ENCODE results near the gene CMTM2.
"Not testable (repeated sequence)": the region's sequence is repeated elsewhere in the genome, so short reads cannot be mapped to it uniquely, and the experiment has no call there.

CMTM2 gene

GRCh38 chr16:66562409-66562808 is 16.9 kb upstream of the CMTM2 start:
- no peak for DNase-seq (ENCODE audit: low read depth)
- H3K4me3 ChIP-seq (ENCODE audit: low read depth, low read length): no peak overlapping the region
- TF ChIP-seq CTCF (IDR thresholded peaks at IDR 0.05; ENCODE audit: low read depth, low read length, missing control alignments): no peak
- in situ Hi-C loops (cut with HindIII; ENCODE audit: low sequenced_read_pairs): no loop called here

DNA sequence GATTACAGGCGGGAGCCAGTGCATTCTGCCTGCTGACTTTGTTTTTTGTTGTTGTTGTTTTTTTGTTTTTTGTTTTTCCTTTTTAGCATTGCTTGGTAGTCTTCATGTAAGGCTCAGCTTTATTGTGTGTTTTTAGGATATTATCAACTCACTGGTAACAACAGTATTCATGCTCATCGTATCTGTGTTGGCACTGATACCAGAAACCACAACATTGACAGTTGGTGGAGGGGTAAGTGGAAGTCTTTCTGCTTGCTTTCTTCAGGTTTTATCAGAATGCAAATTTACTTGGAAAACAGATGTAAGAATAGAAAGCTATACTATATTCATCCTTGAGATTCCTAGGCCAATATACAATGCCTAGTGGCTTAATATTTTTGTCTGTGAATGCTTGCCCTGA is 16.3 kb upstream of the CMTM2 start:
- DNase-seq (ENCODE audit: low read depth): no peak
- TF ChIP-seq CTCF (IDR thresholded peaks at IDR 0.05; ENCODE audit: low read depth, low read length, missing control alignments): no peak
- no peak overlapping the region for H3K4me3 ChIP-seq (ENCODE audit: low read depth, low read length)
- in situ Hi-C loops (cut with HindIII; ENCODE audit: low sequenced_read_pairs): no loop called here

DNA sequence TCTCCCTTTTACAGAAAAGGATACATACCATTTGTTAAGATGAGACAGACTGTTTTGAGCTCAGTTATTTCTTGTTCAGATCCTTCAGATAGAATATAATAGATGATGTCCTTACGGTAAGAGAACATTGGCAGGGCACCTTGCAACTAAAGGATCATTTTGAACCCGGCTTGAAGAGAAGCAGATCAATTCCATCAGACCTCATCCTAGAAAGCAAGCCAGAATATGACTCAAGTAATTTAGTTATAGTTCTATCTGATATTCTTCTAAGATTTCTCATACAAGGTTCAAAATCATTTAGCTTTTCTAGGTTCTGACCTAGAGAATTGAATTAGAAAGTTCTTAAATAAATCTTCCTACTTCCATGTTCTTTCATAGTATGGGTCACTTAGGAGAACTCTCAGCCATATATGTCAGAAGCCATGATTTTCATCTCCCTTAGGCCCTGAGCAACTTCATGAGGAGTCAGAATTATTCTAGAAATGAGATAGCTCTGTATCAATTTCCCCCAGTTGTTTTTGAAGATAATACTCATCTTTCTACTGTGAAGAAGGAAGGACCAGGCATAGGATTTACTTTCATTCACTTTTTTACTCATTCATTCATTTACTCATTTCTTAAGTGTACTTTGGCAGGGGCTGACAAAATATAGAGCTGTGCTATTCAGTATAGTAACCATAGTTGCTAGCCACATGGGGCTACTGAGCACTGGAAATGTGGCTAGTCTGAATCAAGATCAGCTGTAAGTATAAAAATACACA is 15.5 kb upstream of the CMTM2 start:
- no peak for DNase-seq (ENCODE audit: low read depth)
- in situ Hi-C loops (cut with HindIII; ENCODE audit: low sequenced_read_pairs): no loop called here
- H3K4me3 ChIP-seq (ENCODE audit: low read depth, low read length): no peak overlapping the region
- TF ChIP-seq CTCF (IDR thresholded peaks at IDR 0.05; ENCODE audit: low read depth, low read length, missing control alignments): no peak

- in situ Hi-C loops (cut with HindIII; ENCODE audit: low sequenced_read_pairs): no loop called here
- TF ChIP-seq CTCF (IDR thresholded peaks at IDR 0.05; ENCODE audit: low read depth, low read length, missing control alignments): no peak
- H3K4me3 ChIP-seq (ENCODE audit: low read depth, low read length): no peak within 1 kb of the TSS
- no peak for DNase-seq (ENCODE audit: low read depth)
Measured at GRCh38 chr16:66566051-66566901, 13.0 kb upstream of the CMTM2 start, which contains the start of gene CMTM1. Gene CMTM1, plus strand, starts transcription at chr16:66566439. Its CDS starts 75 bp downstream, at chr16:66566514.

- DNase-seq (ENCODE audit: low read depth); in situ Hi-C loops (cut with HindIII; ENCODE audit: low sequenced_read_pairs); H3K4me3 ChIP-seq (ENCODE audit: low read depth, low read length): not testable (repeated sequence)
Measured at GRCh38 chr16:66567270-66567669, 12.0 kb upstream of the CMTM2 start.

GRCh38 chr16:66568355-66568754 is 10.9 kb upstream of the CMTM2 start:
- TF ChIP-seq CTCF (IDR thresholded peaks at IDR 0.05; ENCODE audit: low read depth, low read length, missing control alignments): no peak
- no peak for DNase-seq (ENCODE audit: low read depth)
- H3K4me3 ChIP-seq (ENCODE audit: low read depth, low read length): no peak overlapping the region
- in situ Hi-C loops (cut with HindIII; ENCODE audit: low sequenced_read_pairs): no loop called here

DNA sequence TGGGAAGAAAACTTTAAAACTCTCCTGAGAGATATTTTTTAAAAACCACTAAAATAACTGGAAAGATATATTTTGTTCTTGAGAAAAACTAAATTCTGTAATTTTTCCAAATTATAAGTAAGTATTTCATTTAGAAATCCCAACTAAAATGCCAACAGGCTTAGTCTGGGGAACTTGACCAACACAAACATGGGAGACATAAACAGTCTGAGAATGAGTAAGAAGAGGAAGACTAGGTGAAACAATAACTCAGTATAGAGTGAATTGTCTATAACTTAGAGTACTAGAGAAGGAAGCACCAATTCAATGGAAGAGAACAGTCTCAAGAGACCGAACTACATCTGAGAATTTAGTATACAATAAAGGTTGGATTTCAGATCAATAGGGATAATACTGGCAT is 10.1 kb upstream of the CMTM2 start:
- TF ChIP-seq CTCF (IDR thresholded peaks at IDR 0.05; ENCODE audit: low read depth, low read length, missing control alignments): no peak
- DNase-seq (ENCODE audit: low read depth): no peak
- no peak overlapping the region for H3K4me3 ChIP-seq (ENCODE audit: low read depth, low read length)
- in situ Hi-C loops (cut with HindIII; ENCODE audit: low sequenced_read_pairs): no loop called here
